Left cardiac atrium (tissue), 4 donors: ENCODE data around the gene RNASET2. TPM values are rescaled to one million over a fixed set of nuclear protein-coding genes. Genes with fewer than 3 reads are reported as not detected.
"Not testable (repeated sequence)": the region's sequence is repeated elsewhere in the genome, so short reads cannot be mapped to it uniquely, and the experiment has no call there.

Experiments
- ATAC-seq, 2 donors: fragments of 200-7000 bp; cut with Tn5 transposase; one replicate each; pipeline ENCODE4 v1.9.1; 2020; ENCODE audit warnings: mild to moderate bottlenecking in 2 of 2, moderate library complexity in 2 of 2
- DNase-seq: peaks from one replicate; pipeline ENCODE4 v3.0.0-alpha.2; 2020
- intact Hi-C, 2 donors: fragments of 100-400 bp; cut with DNase I; formaldehyde crosslinking; loops; one replicate each; pipeline versions ENCODE4 v1.14.1 to v1.15.1; 2022 to 2023
- total RNA-seq, 2 donors: library from RNA; stranded (reverse); fragmentation: NEBNext Ultra II Directional; extraction: Animal tissue kit (Norgen Biotek cat#: 25700); gene quantifications; one replicate each; pipeline ENCODE4 v1.2.1, GENCODE V29; 2021
- donor health status: DM: no; HTN: yes; CAD: no.
- donor health status: DM: no; HTN: yes; CAD: no; lungs with severe emphysema.
- donor health status: DM: yes; HTN: yes; CAD: no.
- donor health status: Dilated cardiomyopathy.

The RNASET2 gene
- total RNA-seq, 2 donors from 2014 or later = 18.3 to 27.9 TPM

DNA sequence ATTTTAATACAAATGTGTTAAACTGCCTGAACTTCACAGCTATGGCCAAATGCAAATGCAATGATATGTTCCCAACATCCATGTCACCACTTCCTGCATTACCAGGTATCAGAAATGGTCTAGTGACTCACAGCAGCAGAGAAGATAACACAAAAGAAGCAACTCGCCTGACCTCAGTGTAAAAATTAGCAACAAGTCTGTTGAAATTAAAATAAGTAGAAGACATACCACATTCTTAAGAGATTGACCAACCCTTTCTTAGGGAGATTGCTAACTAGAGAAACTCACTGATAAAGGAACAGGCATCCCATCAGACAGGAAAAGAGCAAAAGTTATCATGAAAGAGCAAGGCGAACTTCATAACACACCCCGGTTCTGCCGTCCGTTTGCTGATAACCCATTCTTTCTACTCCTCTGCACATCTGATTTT is 45.1 kb downstream of the RNASET2 start:
- intact Hi-C loops = no loop called here
- no peak for DNase-seq
- ATAC-seq = no peak

DNA sequence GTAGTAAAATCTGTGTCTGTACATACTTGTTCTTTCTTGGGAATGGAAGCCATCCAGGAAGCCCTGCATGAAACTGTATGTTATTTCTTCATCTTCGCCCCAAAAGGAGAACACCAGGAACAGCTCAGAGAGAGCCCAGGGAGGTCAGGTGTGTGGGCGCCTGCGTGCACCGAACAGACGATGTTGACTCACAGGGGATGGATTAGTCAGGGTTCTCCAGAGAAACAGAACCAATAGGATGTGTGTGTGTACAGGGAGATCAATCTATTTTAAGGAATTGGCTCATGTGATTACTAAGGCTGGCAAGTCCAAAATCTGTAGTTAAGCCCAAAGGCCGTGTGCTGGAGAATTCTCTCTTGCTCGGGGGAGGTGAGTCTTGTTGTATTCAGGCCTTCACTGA is 45.7 kb downstream of the RNASET2 start:
- ATAC-seq = no peak
- intact Hi-C loops = no loop called here
- no peak for DNase-seq

DNA sequence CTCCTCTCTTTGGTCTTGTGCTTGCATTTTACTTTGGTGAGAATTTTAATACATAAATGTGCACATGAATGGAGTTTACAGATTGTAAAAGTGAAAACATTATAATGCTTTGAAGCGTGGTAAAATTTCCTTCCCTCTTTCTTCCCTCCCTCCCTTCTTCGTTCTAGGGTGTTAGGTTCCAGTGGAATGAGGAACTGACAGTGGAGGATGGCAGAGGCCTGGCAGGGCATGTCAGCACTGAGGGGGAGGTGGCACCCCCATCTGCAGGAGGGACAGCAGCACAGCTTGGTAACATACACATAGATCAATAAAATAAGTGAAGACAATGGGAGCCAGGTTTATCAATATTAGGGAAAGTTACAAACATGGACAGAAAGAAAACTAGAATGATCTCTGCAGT is 47.5 kb downstream of the RNASET2 start:
- intact Hi-C loops = no loop called here
- DNase-seq = no peak
- ATAC-seq = no peak

DNA sequence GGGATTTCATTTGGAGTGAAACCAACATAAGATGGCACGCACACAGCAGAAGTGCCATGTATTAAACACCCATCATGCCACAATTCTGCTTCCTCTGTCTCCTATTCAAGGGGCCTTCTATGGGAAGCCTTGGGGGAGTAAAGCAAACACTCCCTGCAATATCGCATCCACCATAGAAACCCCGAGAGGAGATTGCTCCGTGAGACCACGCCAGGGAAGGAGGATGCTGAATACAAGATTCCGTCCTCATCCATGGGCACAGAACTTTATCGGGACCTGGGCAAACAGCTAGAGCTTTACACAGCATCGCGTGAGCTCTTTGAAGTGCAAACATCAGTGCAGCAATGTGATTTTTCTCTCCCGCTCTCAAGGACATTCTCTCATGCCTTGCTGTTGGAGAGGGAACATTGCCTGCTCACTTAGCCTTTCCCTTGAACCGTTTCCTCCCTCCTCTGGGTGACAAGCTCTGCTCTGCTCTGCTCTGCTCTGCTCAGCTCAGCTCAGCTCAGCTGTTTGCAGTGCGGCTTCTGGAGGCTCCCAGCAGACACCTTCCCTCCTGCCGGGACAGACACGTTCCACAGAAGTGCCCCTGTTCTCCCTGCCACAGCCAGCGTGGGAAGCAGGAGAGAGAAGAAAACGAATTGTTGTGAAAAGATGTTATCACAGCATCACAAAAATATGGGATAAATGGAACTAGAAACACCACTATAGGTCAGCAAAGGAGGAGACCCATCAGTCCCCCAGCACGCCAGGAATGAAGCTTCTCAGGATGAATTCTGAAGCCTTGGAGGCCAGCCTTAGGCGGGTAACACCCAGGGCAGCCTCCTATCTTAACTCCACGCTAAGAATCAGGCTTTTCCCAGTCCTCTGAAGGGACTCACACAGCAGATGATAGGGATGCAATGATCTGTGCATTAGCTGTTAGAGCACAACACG is 48.2 kb downstream of the RNASET2 start:
- DNase-seq (no peak), ATAC-seq (no peak)

GRCh38 chr6:166907373-166907841 is 48.9 kb downstream of the RNASET2 start:
- DNase-seq = no peak
- intact Hi-C loops = no loop called here

More for the DNA sequence above, 48.2 kb downstream of the RNASET2 start:
- intact Hi-C loops = no loop called here

DNA sequence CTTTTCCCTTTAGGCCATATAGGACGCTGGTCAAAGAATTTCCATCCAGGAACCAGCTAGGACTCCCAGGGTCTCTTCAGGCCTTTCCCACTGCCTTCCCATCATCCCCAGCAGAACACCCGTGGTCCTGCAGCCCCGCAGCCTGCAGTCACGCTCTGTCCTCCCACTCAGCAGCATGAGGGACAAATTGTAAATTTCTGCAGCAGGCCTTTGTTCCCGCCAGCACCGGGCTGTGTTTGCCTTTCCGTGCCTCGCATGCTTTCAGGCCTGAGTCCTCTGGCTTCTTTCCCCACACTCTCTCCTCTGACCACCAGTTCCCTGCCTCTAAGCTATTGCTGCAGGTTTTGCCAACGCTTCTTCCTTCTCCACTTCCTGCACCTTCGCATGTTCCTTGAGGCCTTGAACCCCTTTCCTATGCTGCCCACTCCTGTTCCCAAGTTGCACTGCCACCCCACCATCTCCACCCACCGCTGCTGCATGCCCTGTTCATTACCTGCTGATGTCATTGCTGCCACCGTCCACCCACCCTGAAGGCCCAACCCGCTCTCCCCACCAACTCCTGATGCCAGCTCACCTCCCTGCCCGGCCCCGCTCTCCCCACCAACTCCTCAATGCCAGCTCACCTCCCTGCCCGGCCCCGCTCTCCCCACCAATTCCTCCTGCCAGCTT is 49.8 kb downstream of the RNASET2 start:
- no peak for DNase-seq
- no peak for ATAC-seq
- intact Hi-C loops = no loop called here

More at GRCh38 chr6:166907373-166907841, 48.9 kb downstream of the RNASET2 start:
- ATAC-seq = no peak

DNA sequence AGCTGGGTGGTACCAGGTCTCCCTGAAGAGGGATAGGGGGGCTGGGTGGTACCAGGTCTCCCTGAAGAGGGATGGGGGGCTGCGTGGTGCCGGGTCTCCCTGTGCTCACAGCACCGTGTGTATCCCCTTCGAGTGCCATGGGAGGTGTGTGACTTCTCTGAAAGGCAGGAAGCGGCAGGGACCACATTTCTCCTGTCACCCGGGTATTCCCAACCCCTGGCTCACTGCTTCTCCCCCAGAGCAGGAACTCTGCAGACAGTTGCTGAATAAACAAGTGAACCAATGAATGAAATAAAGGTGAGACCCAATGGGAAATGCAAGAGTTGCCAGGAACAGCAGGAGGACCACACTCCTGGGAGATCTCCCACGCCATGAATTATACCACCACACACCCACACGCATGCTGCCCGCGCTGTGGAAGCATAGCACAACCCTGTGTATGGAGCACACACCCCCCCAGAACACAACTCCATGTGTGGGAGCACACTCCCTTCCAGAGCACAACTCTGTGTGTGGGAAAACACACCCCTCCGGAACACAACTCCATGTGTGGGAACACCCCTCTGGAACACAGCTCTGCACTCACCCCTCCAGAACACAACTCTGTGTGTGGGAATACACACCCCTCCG is 50.7 kb downstream of the RNASET2 start:
- no peak for ATAC-seq
- no peak for DNase-seq
- intact Hi-C loops = no loop called here

- ATAC-seq (no peak), DNase-seq (no peak)
- intact Hi-C loops = no loop called here
Observed at GRCh38 chr6:166905013-166905412, 51.3 kb downstream of the RNASET2 start.

- no peak for DNase-seq
- peak; percentile 39 to 54 for ATAC-seq
- intact Hi-C loops = no loop called here
Observed at GRCh38 chr6:166904101-166904746, 52.1 kb downstream of the RNASET2 start.

DNA sequence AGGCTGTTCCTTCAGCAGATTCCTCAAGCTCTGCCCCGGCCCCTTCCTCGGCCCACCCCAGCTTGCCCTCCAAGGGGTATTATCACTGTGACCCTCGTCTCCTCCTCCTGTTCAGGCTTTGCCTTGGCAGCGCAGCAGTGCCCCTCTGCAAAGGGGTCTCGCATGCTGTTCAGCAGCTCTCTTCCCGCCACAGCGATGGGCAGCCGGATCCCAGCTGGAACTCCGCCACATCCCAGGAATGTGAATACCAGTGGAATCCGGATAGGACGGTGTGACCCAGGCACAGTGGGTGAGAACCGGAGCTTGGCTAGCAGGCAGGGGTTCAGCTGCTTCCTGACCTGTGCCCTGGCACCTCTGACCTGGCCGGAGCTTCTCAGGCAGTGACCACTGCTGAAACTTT is 52.9 kb downstream of the RNASET2 start:
- ATAC-seq (no peak), DNase-seq (no peak)
- intact Hi-C loops = no loop called here

DNA sequence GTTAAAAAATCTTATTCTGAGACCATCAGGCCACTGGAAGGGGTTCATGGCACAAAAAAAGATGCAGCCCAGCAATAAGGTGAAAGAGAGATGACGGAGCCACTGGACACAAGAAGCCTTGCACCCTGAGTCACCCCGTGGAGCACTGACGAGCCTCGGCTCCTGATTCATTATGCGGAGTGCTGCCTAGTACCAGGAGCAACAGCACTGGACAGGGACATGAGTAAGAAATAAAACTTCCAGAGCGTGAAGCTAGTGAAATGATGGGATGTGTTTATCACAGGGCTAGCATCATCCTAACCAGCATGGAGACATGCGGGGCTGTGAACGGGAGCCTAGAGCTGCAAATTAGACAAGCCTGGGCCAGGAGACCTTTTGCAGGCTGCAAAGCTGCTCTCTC is 53.3 kb downstream of the RNASET2 start:
- no peak for DNase-seq
- intact Hi-C loops = no loop called here
- no peak for ATAC-seq

GRCh38 chr6:166902211-166902755 is 54.1 kb downstream of the RNASET2 start:
- ATAC-seq (no peak), DNase-seq (no peak)
- intact Hi-C loops = no loop called here

DNA sequence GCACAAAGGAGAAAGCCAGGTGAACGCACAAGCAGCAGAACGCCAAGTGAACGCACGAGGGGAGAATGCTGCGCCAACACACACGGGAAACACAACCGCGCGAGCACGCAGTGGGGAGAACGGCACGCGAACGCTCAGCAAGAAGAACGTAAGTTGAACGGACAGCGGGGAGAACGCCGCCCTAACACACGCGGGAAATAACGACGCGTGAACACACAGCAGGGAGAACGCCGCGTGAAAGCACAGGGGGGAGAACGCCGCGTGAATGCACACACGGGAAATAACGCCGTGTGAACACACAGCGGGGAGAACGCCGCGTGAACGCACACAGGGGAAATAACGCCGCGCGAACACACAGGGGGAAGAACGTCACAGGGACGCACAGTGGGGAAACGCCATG is 54.7 kb downstream of the RNASET2 start:
- ATAC-seq = no peak
- intact Hi-C loops = no loop called here
- DNase-seq = no peak

DNA sequence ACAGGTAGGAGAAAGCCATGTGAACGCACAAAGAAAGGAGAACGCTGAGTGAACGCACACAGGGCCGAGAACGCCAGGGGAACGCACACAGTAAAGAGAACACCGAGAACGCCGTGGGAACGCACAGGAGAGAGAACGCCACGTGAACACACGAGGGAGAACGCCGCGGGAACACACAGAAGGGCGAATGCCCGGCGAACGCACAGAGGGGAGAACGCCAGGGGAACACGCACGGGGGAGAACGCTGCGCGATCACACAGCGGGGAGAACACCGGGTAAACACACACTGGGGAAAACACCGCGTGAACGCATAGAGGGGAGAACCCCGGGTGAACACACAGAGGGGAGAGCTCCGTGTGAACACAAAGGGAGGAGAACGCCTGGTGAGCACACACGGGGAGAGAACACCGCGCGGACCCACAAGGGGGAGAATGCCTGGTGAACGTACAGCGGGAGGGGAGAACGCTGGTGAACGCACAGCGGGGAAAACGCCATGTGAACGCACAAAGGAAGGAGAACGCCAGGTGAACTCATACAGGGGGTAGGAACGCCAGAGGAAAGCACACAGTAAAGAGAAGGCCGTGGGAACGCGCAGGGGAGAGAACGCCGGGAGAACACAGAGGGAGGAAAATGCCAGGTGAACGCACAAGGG is 55.3 kb downstream of the RNASET2 start:
- ATAC-seq (no peak), DNase-seq (no peak)
- intact Hi-C loops = no loop called here

GRCh38 chr6:166900130-166900708 is 56.1 kb downstream of the RNASET2 start:
- intact Hi-C loops = no loop called here
- ATAC-seq (no peak), DNase-seq (no peak)

DNA sequence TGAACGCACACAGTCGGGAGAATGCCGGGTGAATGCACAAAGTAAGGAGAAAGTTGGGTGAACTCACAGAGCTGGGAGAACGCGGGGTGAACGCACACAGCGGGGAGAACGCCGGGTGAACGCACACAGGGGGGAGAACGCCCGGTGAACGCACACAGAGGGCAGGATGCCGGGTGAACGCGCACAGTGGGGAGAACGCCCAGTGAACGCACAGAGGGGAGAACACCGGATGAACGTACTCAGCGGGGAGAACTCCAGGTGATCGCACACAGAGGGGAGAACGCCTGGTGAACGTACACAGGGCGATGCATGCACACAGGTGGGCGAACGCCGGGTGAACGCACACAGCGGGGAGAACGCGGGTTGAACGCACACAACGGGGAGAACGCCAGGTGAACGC is 57.4 kb downstream of the RNASET2 start:
- ATAC-seq (no peak), DNase-seq (no peak)
- intact Hi-C loops = no loop called here

GRCh38 chr6:166894614-166895013 is 61.7 kb downstream of the RNASET2 start:
- DNase-seq, ATAC-seq, intact Hi-C loops: not testable (repeated sequence)

GRCh38 chr6:166892472-166892871 is 63.9 kb downstream of the RNASET2 start:
- intact Hi-C loops, ATAC-seq, DNase-seq: not testable (repeated sequence)
